ENCODE results near the gene SERGEF.

SERGEF gene

GRCh38 chr11:17770048-17770652, 242.7 kb downstream of the SERGEF start:
- Histone ChIP-seq H3K27me3 (ENCODE audit: insufficient read depth, poor library complexity, severe bottlenecking) (no peaks in the 10 kb centered on the region), H3K4me3 (replicated peaks; ENCODE audit: insufficient read depth, low read length) (no peak overlapping the region), H3K27ac (replicated peaks) (no peak overlapping the region)
- peak in 1 of 2 experiments; percentile 2 for DNase-seq (ENCODE audit: low read depth in 1 of 2, low spot score in 1 of 2)
- TF ChIP-seq GABPA (IDR thresholded peaks at IDR 0.05; ENCODE audit: low read depth): no peak
- TF ChIP-seq REST (IDR thresholded peaks at IDR 0.05; ENCODE audit: insufficient replicate concordance, low read depth): no peak
- peak; percentile 8 for TF ChIP-seq CTCF (IDR thresholded peaks at IDR 0.05; ENCODE audit: insufficient read depth, low read length)
- TF ChIP-seq POLR2AphosphoS5 (IDR thresholded peaks at IDR 0.05; ENCODE audit: low read depth): no peak
- TF ChIP-seq SPI1 (IDR thresholded peaks at IDR 0.05; ENCODE audit: borderline replicate concordance, low read depth): no peak

GRCh38 chr11:17769218-17769617, 243.6 kb downstream of the SERGEF start:
- H3K27ac ChIP-seq (replicated peaks): no peak overlapping the region
- DNase-seq (ENCODE audit: low read depth in 1 of 2, low spot score in 1 of 2): no peak
- TF ChIP-seq SPI1 (IDR thresholded peaks at IDR 0.05; ENCODE audit: borderline replicate concordance, low read depth): no peak
- no peak for TF ChIP-seq GABPA (IDR thresholded peaks at IDR 0.05; ENCODE audit: low read depth)
- TF ChIP-seq CTCF (IDR thresholded peaks at IDR 0.05; ENCODE audit: insufficient read depth, low read length): no peak
- no peak for TF ChIP-seq REST (IDR thresholded peaks at IDR 0.05; ENCODE audit: insufficient replicate concordance, low read depth)
- no peak for TF ChIP-seq POLR2AphosphoS5 (IDR thresholded peaks at IDR 0.05; ENCODE audit: low read depth)

GRCh38 chr11:17768547-17768946, 244.3 kb downstream of the SERGEF start:
- no peak overlapping the region for H3K4me3 ChIP-seq (replicated peaks; ENCODE audit: insufficient read depth, low read length)
- TF ChIP-seq REST (IDR thresholded peaks at IDR 0.05; ENCODE audit: insufficient replicate concordance, low read depth): no peak
- no peak for TF ChIP-seq CTCF (IDR thresholded peaks at IDR 0.05; ENCODE audit: insufficient read depth, low read length)
- TF ChIP-seq POLR2AphosphoS5 (IDR thresholded peaks at IDR 0.05; ENCODE audit: low read depth): no peak
- TF ChIP-seq GABPA (IDR thresholded peaks at IDR 0.05; ENCODE audit: low read depth): no peak
- TF ChIP-seq SPI1 (IDR thresholded peaks at IDR 0.05; ENCODE audit: borderline replicate concordance, low read depth): no peak
- DNase-seq (ENCODE audit: low read depth in 1 of 2, low spot score in 1 of 2): no peak
- no peak overlapping the region for H3K27ac ChIP-seq (replicated peaks)
- no peaks in the 10 kb centered on the region for H3K27me3 ChIP-seq (ENCODE audit: insufficient read depth, poor library complexity, severe bottlenecking)

More at GRCh38 chr11:17769218-17769617, 243.6 kb downstream of the SERGEF start:
- H3K27me3 ChIP-seq (ENCODE audit: insufficient read depth, poor library complexity, severe bottlenecking): no peaks in the 10 kb centered on the region
- no peak overlapping the region for H3K4me3 ChIP-seq (replicated peaks; ENCODE audit: insufficient read depth, low read length)

Data from HL-60 (cell line).